NCI-H2196 (cell line): ENCODE results near the gene NPLOC4.

Experiments used
- DNase-seq: peaks from one replicate; lab custom pipeline; 2025; ENCODE audit not compliant: unreplicated experiment; lab: John Stamatoyannopoulos, UW

Gene NPLOC4

DNA sequence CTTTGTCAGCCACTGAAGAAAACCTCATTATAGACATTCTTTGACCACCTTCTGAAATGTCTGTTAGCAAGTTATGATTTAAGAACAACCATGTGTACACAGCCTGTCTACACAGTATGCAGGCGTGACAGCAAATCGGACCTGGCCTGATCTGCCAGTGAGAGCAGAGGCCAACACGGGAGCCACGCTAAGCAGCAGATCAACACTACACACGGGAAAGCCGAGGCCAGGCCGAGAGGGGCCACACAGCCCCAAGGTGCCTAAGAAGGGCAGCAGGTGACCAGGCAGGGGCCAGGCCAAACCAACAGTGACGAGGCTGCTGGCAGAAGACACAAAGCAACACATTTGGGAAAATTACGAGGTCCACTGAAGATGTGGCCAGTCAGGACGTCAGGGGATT lies 68.5 kb downstream of the NPLOC4 start:
- no peak for DNase-seq

DNA sequence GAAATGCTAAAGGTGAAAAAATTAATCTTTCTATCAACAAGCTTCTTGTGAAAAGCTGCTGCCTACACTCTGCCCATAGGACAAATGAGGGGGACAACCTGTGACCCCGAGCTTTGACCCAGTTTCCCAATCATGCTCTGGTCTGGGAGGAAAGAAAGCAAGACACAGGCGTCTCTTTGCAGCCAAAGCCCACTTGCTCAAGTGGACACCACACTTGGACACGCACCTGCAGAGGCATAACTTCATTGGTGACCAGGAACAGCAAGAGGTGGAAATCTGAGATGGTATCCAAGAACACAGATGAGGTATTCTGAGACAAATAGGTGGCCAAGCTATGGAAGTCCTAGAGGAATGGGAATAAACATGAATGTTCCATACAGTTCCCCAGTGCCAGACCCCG lies 69.7 kb downstream of the NPLOC4 start:
- DNase-seq = no peak

DNA sequence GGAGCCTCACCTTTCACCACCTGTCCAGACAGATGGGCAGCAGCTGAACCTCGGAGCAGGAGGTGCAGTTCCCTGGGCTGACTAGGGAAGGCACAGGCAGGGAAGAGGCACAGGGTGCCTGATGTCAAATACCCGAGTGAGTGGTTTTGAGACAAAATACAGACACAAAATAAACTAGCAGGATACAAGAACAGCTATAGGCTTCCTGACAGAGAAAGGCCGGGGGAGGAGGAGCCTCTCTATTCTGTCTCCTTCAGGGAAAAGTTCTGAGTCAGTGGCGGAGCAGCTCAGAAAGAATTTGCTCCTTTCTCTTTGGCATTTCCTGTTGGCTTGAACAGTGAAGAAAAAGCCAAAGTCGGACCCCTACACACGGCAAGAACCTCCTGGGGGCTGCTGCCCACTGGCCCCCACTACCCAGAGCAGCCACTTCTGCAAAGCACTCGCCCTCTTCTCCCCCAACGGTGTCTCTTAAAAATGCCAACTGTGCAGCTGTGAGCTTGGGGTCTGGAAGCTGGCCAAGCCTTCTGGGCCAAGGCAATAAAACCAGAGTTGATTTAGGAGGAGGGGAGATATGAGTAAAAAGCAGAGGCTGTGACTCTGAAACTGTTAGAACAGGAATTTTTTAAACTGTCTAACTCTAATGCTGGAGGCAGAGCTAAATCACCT lies 70.3 kb downstream of the NPLOC4 start:
- peak; percentile 95 for DNase-seq

DNA sequence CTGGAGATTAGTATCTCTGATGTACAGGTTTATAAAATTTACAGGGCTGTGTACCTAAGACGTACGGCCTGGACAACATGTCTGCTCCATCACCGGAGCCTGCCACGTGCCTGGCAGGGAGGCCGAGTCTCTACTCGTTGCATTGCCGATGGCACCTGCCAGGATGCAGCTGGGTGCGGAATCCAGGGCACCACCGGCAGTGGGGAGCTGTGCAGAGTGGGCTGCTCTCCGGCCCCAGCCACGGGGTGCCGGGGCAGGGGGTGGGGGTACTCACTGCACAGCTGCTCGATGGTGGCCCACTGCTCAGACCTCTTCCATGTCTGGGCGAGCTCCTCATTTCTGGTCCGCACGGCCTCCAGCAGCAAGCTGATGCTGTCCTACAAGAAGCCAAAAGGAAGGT lies 71.7 kb downstream of the NPLOC4 start:
- no peak for DNase-seq

DNA sequence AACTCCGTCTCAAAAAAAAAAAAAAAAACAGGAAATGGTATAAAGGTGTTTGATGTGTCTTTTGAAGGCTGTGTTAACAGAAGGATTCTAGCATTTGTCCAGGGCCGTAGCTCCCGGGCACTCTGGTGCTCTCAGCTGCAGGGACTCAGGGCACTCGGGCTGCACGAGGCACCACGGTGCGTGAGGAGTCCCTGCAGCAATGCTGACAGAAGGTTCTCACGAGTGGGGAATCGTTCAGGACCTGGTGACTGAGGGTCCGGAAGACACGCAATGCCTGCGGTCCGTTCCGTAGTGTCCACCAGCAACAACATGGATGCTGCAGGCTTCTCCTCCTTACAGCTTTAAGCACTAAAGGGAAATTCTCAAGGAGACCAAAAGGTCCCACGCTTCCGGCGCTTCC lies 72.1 kb downstream of the NPLOC4 start:
- DNase-seq = no peak

DNA sequence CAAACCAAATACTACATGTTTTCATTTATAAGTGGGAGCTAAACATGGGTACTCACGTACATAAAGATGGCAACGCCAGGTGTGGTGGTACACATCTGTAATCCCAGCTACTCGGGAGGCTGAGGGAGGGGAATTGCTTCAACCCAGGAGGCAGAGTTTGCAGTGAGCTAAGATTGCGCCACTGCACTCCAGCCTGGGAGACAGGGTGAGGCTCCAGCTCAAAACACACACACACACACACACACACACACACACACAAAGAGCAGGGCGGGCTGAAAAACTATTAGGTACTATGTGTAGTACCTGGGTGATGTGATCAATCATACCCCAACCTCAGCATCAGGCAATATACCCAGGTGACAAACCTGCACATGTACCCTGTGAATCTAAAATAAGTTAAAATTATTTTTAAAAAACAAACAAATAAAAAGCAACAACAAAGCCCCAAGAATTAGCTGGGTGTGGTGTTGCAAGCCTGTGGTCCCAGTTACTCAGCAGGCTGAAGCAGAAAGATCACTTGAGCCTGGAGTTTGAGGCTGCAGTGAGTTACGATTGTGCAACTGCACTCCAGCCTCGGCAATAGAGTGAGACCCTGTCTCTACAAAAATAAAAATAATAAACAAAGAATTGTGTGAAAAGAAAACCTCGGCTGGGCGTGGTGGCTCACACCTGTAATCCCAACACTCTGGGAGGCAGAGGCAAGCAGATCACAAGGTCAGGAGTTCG lies 72.9 kb downstream of the NPLOC4 start:
- no peak for DNase-seq

DNA sequence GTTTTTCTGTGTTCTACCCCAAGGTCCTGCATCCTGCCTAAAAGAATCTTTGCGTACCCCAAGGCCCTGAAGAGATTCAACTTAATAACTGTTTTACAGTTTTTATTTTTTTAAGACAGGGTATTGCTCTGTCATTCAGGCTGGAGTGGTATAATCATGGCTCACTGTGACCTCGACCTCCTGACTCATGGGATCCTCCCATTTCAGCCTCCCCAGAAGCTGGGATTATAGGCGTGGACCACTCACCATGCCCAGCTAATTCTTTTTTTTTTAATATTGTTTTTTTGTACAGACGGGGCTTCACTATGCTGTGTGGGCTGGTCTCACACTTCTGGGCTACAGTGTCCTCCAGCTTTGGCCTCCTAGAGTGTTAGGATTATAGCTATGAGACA lies 75.4 kb downstream of the NPLOC4 start:
- DNase-seq = no peak

DNA sequence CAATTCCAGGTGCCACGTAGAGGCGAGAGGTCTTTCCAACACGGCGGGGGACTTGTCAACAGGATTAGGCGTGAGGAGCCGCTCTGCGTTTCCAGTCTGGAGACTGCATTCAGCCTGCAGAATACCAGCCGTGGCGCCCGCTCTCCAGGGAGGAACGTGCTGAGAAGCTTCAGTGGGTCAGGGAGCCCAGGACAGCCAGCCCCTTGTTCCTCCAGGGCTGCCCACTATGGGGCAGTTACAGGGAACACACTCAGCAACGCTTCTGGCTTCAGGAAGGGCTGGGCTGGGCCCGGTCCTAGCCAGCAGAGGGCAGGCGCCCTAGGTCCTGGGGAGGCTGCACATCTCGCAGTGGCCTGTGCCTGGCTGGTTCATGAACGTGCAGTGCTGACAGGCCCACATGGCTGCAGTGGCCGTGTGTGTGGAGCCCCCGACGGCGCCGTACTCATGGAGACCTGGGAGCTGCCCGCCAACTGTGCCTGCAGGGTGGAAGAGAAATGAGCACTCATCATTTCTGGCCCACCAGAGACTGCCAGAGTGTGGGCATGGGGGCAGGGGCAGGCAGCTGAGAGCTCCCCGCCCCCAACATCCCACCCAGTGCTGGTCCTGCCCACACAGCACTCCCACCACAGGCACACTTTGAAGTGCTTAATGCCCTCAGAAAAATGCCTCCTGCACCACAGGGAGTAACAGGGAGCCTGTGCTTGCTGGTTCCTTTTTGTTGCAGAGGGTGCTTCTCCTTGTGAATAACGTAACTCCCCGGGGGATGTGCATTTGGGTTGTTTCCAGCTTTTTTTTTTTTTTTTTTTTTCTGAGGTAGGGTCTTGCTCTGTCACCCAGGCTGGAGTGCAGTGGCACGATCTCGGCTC lies 77.7 kb downstream of the NPLOC4 start:
- no peak for DNase-seq

DNA sequence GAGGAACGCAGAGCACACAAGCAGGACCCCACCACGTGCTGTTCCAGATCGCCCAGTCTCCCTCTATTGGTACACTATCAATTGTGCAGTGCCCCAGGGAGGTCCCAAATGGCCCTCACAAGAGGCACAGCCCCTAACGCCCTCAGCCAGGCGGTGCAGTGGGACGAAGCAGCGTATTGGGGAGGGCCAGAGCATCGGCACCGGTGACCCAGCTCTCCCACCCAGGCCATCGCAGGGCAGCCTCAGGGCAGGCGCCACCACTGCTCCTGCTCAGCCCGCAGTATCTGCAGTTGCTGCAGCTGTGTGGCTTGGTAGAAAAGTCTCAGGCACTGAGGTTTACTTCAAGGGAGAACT lies 78.8 kb downstream of the NPLOC4 start:
- no peak for DNase-seq

DNA sequence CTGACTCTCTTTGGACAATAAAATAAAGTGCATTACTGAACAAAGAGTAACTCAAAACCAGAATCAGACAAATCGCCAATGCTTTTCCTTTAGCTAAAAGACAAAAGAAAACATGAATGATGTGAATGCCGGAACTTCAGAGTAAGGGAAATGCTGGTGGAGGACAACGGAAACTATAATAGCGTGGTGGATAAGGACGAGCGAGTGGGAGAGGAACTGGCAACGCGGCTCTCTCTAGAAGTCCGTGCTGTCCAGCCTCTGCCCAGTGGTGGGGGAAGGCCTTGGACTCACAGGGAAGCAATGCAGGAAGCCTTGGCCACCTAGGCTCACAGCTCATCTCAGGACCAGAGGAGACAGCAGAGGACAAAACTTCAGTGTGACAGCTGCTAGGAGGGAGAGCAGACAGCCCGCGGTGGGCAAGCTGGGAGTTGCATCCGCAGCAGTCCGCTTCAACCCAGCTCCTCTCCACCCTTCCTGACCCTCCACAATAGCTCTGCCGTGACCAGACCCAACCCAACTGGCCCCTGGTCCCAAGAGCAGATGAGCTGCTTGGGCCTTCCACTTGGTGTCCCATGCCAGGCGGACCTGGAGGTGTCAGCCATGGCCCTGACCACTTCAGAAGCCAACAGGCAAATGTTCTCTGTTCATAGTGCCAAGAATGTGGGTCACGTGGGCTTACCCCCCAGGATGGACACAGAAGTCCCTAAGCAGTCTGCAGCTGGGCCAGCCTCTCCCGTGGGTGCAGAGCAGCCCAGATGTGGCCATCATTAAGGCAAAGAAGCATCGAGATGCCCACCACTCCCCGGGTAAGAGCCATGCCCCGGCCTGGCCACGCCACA lies 79.4 kb downstream of the NPLOC4 start:
- DNase-seq = peak; percentile 56

DNA sequence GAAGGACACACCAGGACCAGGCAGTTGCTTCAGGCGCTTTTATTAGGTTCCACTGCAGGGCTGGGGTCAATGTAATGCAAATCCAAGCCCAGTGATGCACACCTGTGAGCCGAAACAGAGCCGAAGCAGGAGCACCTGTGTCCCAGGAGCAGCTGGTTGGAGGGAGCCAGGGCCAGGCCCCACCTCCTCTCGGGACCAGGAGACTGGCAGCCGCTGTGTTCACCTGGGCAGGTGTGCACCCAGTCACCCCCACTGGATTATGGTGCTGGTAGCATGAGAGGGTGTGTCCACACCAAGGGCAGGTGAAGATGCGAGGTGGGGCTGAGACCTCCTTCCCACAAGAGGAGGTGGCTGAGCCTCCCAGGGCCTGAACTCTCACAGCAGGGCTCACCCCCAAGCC lies 80.0 kb downstream of the NPLOC4 start:
- peak; percentile 58 for DNase-seq

DNA sequence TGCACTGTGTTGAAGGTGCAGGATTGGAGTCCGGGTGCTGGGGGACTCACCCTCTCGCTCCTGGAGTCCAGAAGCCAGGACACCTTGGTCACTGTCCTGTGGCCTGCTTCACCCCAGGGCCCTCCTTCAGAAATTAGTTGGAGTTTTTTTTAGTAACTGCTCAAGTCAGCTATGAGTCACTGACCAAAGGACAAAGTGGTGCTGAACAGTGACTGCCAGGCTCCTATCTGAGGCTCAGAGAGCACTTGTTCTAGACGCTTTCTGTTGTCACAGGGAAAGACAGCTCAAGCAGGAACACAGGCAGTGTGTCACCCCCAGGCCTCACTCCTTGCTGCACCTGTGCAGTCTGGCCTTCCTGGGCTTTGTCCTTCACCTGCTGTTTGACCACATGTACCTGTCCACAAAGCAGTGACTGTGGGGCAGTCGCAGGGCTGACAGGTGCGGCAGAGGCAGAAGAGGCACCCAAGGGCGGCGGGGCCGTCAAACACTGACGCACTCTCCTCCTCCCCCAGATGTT lies 80.7 kb downstream of the NPLOC4 start:
- DNase-seq = peak; percentile 55

DNA sequence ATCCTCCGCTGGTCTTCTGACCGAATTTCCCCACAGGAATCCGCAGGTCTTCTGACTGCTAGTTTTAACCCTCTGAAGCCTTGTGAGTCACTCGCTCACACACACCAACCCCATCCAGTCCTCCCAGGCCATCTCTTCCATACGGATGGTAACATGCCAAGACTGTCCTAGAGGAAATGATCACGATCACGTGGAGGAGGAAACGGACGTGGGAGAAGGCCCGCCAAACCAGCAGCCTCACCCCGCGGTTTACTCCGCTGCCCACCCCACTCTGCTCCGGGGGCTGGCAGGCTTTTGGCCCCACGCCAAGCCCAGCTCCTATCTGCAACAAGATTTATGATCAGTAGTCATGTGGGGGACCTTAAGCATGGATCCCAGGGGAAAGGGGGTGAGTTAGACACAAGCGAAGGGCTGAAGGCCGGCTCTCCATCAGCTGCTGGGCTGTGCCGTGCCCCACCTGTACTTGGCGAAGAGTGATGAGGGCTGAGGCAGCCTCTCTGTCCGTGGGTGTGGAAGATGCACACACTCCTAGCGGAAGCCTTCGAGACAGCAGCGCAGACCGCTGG lies 83.2 kb downstream of the NPLOC4 start:
- peak; percentile 78 for DNase-seq

DNA sequence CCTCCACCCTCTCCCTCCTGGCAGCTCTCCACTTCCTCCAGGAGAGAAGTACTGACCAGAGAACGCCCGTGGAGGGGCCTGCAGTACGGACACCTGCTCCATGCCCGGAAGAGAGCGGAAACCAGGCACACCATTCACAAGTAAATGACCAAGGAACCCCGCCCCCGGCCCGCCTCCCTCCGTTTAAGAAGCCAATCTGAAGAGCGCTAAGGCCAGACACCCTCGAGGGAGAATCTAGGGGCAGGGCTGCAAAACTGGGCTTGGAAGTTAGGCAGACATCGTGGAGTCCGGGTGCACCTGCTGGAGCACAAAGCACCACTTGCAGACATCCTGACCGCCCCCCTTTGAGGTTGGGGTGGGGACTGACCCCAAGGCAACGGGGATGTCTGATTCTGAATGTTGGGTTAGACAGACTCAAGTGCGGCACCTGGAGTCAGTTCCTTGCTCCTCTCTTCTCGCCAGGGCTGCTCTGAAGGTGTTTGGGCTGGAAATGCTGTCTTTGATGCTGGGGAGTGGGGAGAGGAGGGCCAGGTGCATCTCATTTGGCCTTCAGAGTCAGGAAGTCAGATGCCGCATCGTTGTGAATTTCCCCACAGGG lies 83.8 kb downstream of the NPLOC4 start:
- DNase-seq = peak; percentile 97

DNA sequence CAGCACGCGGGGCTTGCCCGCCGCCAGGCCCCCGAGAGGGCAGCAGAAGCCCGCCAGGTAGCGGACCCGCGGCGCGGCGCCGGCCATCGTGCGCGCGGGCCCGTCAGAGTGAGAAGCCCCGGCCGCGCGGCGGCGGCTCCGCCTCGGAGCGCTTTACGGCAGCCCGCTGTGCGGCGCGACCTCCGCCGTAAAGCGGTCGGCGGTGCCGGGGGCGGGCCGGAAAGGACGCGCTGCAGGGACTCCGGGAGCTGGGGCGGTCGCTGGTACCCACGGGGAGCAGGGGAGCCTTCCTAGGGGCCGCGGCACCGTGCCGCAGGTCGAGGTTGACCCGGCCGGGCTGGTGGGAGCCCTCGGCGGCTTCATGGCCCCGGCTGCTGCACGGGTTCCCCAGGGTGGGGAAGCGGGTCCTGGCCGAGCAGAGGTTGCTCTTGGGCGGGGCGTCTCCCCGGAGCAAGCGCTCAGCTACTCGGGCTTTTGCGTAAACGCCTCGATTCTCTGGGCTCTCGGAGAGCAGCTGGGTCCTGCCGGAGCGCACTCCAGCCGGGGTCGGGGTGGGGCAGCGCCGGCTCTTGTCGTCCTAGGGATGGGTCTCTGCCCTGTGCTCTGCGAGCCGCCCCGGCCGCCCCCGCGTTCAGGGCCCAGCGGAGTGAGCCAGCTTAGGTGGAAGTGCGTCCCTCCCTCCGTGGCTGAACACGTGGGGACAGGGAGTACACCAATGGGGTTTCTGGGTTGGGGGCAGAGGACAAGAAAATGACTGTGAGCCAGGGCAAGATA lies 84.5 kb downstream of the NPLOC4 start, which contains the start of gene FAAP100:
Gene FAAP100, minus strand, starts transcription at position 110 of the 774 bp plus-strand sequence. Its CDS starts 23 bp downstream, at position 87.
- DNase-seq = peak; percentile 95

DNA sequence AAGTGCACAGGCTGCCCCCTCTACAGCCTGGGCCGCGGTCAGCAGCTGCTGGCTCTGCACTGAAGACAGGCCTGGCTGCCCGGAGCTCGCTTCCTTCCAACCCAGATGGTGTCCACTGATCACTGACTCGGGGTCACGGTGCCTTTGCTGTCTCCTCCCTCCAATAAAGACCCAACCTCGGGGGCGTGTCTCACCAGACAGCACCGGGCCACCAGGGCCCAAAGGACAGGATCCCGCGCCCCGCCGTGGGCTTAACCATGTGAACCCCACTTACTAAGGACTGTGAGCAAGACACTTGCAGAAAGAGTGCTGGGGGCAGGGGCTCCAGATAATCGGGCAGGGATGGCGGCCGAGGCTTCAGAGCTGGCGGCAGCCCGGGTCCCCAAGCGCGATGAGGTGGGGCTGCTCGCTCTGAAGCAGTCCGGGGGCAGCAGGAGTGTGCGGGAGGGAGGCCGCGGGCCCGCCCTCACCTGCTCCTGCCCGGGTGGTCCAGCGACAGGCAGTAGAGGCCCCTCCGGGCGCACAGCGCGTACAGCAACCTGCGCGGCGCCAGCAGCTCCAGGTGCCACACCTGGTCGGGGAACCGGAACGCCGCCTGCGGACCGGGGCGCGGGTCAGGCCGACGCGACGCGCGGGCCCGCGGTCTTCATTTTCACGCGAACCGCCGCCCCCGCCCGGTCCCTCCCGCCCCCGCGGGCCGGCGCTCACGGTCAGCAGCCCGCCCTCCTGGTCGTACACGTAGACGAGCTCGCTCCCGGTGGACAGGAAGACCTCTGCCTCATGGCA lies 85.3 kb downstream of the NPLOC4 start:
- DNase-seq = no peak

DNA sequence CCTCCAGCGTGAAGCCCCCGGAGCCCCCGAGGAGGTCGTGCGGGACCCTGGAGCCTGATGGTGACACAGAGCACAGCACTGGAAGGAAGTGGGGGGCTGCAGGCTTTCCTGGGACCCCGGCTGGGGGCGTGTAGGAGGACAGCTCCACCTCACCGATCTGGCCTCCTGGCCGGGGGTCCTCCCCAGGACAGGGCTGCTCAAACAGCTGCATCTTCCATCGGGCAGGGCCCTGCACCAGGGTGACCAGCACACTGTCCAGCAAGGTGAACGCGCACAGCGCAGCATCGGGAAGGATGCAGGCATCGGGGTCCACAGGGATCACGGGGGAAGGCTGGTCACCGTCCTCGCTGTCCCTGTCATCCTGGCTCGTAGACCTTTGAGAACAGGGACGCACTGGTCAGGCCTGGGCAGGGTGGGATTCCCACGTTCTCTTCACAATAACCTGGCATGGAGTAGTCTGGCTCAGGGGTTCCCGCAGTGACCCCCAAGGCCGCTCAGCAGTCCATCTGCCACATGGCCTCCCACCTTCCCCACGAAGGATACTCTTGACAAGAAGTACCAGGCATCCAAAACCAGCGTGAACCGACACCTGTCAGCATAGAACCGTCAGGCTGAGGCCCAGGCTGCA lies 86.0 kb downstream of the NPLOC4 start:
- DNase-seq = no peak

DNA sequence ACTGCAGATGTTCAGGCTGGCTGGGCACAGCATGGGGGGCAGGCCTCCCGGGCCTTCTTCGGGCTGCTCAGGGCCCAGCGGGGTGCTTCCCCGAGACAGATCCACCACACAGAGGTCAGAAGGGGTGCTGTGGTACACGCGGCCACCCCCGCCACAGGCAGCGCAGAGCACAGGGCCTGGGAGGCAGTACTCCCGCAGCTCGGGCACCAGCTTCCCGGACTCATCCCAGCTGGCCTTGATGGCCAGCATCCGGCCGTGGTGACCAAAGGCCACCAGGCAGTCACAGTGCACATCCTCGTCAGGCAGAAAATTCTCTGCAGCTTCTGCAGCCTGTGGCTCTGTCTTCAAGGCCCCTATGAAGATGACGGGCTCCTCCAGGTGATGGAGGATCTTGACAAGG lies 86.6 kb downstream of the NPLOC4 start:
- DNase-seq = no peak
